IMR-90 (cell line): ENCODE results near the gene FAM20A. TPM values are rescaled to one million over a fixed set of nuclear protein-coding genes. Genes with fewer than 3 reads are reported as not detected.

Experiments used
- ATAC-seq: fragments of 200-7000 bp; cut with Tn5 transposase; 2 replicates; pipeline ENCODE4 v1.9.1; 2020; ENCODE audit warnings: low read depth, mild to moderate bottlenecking, moderate library complexity
- BruUV-seq: library from RNA; stranded (reverse); fragments of 400-500 nt; replicated peaks from 2 replicates; lab custom pipeline; 2021; lab: Mats Ljungman, UMichigan
- CTCF ChIA-PET: fragments of 300-600 bp; formaldehyde crosslinking; extraction: SDS; loops from one replicate; lab custom pipeline; 2021; ENCODE audit warnings: antibody characterized with exemption; lab: Yijun Ruan, JAX
- POLR2A ChIA-PET: fragments of 300-600 bp; sonication (Branson Sonifier 250); formaldehyde crosslinking; loops from one replicate; lab custom pipeline; 2022; ENCODE audit warnings: antibody characterized with exemption; ENCODE audit not compliant: unreplicated experiment; lab: Charles Lee
- DNase-seq: peaks from one replicate; pipeline ENCODE4 v3.0.0; 2013
- H2AFZ ChIP-seq: replicated peaks from 2 replicates; pipeline ENCODE3; 2013; ENCODE audit warnings: low read length, mild to moderate bottlenecking; ENCODE audit not compliant: poor library complexity
- H2AK5ac ChIP-seq: 2 replicates; pipeline ENCODE4 v1.6.1; 2013; ENCODE audit warnings: low read depth, low read length, inconsistent platforms
- H2AK9ac ChIP-seq: replicated peaks from 2 replicates; pipeline ENCODE3; 2013; ENCODE audit warnings: mild to moderate bottlenecking, low read depth, low read length, moderate library complexity; ENCODE audit not compliant: poor library complexity
- H2BK120ac ChIP-seq: 2 replicates; pipeline ENCODE4 v1.6.1; 2013; ENCODE audit warnings: low read depth, low read length, inconsistent platforms
- H2BK15ac ChIP-seq: 3 replicates; pipeline ENCODE4 v1.6.1; 2013; ENCODE audit warnings: low read depth, low read length, inconsistent platforms
- H2BK20ac ChIP-seq: 2 replicates; pipeline ENCODE4 v1.6.1; 2013; ENCODE audit warnings: low read depth, mild to moderate bottlenecking, inconsistent platforms, low read length, moderate library complexity
- H2BK5ac ChIP-seq: 2 replicates; pipeline ENCODE4 v1.6.1; 2013; ENCODE audit warnings: mild to moderate bottlenecking, low read depth, low read length, inconsistent platforms; ENCODE audit not compliant: poor library complexity, severe bottlenecking
- H3K14ac ChIP-seq: replicated peaks from 2 replicates; pipeline ENCODE4 v1.6.1; 2013; ENCODE audit warnings: low read depth, low read length, inconsistent platforms
- H3K18ac ChIP-seq: 2 replicates; pipeline ENCODE4 v1.6.1; 2013; ENCODE audit warnings: low read depth, low read length, control low read depth
- H3K23ac ChIP-seq: 2 replicates; pipeline ENCODE4 v1.6.1; 2013; ENCODE audit warnings: low read depth, low read length, inconsistent platforms
- H3K27ac ChIP-seq: 2 replicates; pipeline ENCODE4 v1.5.1; 2013; ENCODE audit warnings: mild to moderate bottlenecking, control low read depth, low read length; ENCODE audit not compliant: insufficient read depth
- H3K27me3 ChIP-seq: 2 replicates; pipeline ENCODE4 v1.6.1; 2013; ENCODE audit warnings: low read length; ENCODE audit not compliant: control insufficient read depth, insufficient read depth
- H3K36me3 ChIP-seq: 2 replicates; pipeline ENCODE4 v1.6.1; 2013; ENCODE audit warnings: low read length, mixed read lengths; ENCODE audit not compliant: control insufficient read depth, insufficient read depth
- H3K4ac ChIP-seq: 2 replicates; pipeline ENCODE4 v1.6.1; 2013; ENCODE audit warnings: low read depth, low read length, inconsistent platforms
- H3K4me1 ChIP-seq: 2 replicates; pipeline ENCODE4 v1.6.1; 2013; ENCODE audit warnings: low read length, mixed read lengths; ENCODE audit not compliant: control insufficient read depth, insufficient read depth
- H3K4me2 ChIP-seq: 2 replicates; pipeline ENCODE4 v1.6.1; 2013; ENCODE audit warnings: low read depth, mild to moderate bottlenecking, control low read depth, low read length, moderate library complexity
- H3K4me3 ChIP-seq: 2 replicates; pipeline ENCODE4 v1.5.1; 2013; ENCODE audit warnings: low read depth, mild to moderate bottlenecking, control low read depth, low read length, moderate library complexity; ENCODE audit not compliant: insufficient read depth
- H3K56ac ChIP-seq: 2 replicates; pipeline ENCODE4 v1.6.1; 2013; ENCODE audit warnings: low read length, inconsistent platforms; ENCODE audit not compliant: insufficient read depth; ENCODE audit errors: extremely low read depth
- H3K79me1 ChIP-seq, 2 experiments: 2 replicates each; pipeline ENCODE4 v1.6.1; 2013; ENCODE audit warnings: low read length in 2 of 2, inconsistent platforms in 1 of 2, low read depth in 1 of 2
- H3K9ac ChIP-seq: 2 replicates; pipeline ENCODE4 v1.6.1; 2013; ENCODE audit warnings: low read depth, low read length, control low read depth
- H3K9me1 ChIP-seq: 2 replicates; pipeline ENCODE4 v1.6.1; 2013; ENCODE audit warnings: low read length, inconsistent platforms; ENCODE audit not compliant: insufficient read depth
- H3K9me3 ChIP-seq: 2 replicates; pipeline ENCODE4 v1.6.1; 2013; ENCODE audit warnings: low read length; ENCODE audit not compliant: control insufficient read depth, insufficient read depth
- H4K20me1 ChIP-seq: 2 replicates; pipeline ENCODE4 v1.6.1; 2013; ENCODE audit warnings: low read length, inconsistent platforms; ENCODE audit not compliant: insufficient read depth
- H4K5ac ChIP-seq: 2 replicates; pipeline ENCODE4 v1.6.1; 2013; ENCODE audit warnings: mild to moderate bottlenecking, low read depth, low read length, control low read depth
- H4K8ac ChIP-seq, 2 experiments: 2 replicates each; pipeline ENCODE4 v1.6.1; 2013; ENCODE audit warnings: low read depth in 2 of 2, low read length in 2 of 2, control low read depth in 1 of 2, inconsistent platforms in 1 of 2
- H4K91ac ChIP-seq: 2 replicates; pipeline ENCODE4 v1.6.1; 2013; ENCODE audit warnings: low read depth, low read length, inconsistent platforms; ENCODE audit not compliant: insufficient read depth
- BHLHE40 ChIP-seq: fragments of 150-350 bp; IDR thresholded peaks from 2 replicates; pipeline ENCODE4 v1.6.1; 2016; ENCODE audit warnings: mild to moderate bottlenecking, low read depth, low read length
- CEBPB ChIP-seq: IDR thresholded peaks from 2 replicates; pipeline ENCODE4 v1.6.1; 2012; ENCODE audit warnings: low read depth, low read length, improper control_type of control experiment
- CHD1 ChIP-seq: IDR thresholded peaks from 2 replicates; pipeline ENCODE4 v1.6.1; 2012; ENCODE audit warnings: low read depth, low read length, improper control_type of control experiment
- FOS ChIP-seq: fragments of 150-350 bp; IDR thresholded peaks from 2 replicates; pipeline ENCODE4 v1.6.1; 2016; ENCODE audit warnings: low read depth, low read length
- MAFK ChIP-seq: IDR thresholded peaks from 2 replicates; pipeline ENCODE4 v1.6.1; 2012; ENCODE audit warnings: low read depth, low read length, improper control_type of control experiment
- MAZ ChIP-seq: IDR thresholded peaks from 2 replicates; pipeline ENCODE4 v1.6.1; 2012; ENCODE audit warnings: low read depth, mild to moderate bottlenecking, low read length, improper control_type of control experiment, moderate library complexity, borderline replicate concordance
- MXI1 ChIP-seq: IDR thresholded peaks from 2 replicates; pipeline ENCODE4 v1.6.1; 2012; ENCODE audit warnings: low read depth, mild to moderate bottlenecking, low read length, moderate library complexity, borderline replicate concordance
- NFE2L2 ChIP-seq: fragments of 150-350 bp; IDR thresholded peaks from 2 replicates; pipeline ENCODE4 v1.6.1; 2016; ENCODE audit warnings: low read depth, mild to moderate bottlenecking, low read length
- POLR2A ChIP-seq: IDR thresholded peaks from 2 replicates; pipeline ENCODE4 v1.6.1; 2012; ENCODE audit warnings: mild to moderate bottlenecking, low read depth, low read length
- RAD21 ChIP-seq: IDR thresholded peaks from 2 replicates; pipeline ENCODE4 v1.6.1; 2012; ENCODE audit warnings: low read length, improper control_type of control experiment
- RCOR1 ChIP-seq: IDR thresholded peaks from 2 replicates; pipeline ENCODE4 v1.6.1; 2012; ENCODE audit warnings: mild to moderate bottlenecking, low read length, improper control_type of control experiment; ENCODE audit not compliant: insufficient replicate concordance
- RFX5 ChIP-seq: IDR thresholded peaks from 2 replicates; pipeline ENCODE4 v1.8.0; 2012; ENCODE audit warnings: low read depth, mild to moderate bottlenecking, low read length, moderate library complexity
- SMC3 ChIP-seq: fragments of 150-350 bp; IDR thresholded peaks from 2 replicates; pipeline ENCODE4 v1.6.1; 2016; ENCODE audit warnings: low read depth, mild to moderate bottlenecking, antibody characterized with exemption, low read length, moderate library complexity
- USF2 ChIP-seq: fragments of 150-350 bp; IDR thresholded peaks from 2 replicates; pipeline ENCODE4 v1.6.1; 2017; ENCODE audit warnings: mild to moderate bottlenecking, antibody characterized with exemption, low read length, low read depth
- WGBS, 2 experiments: methylation state at CpG; one replicate each; pipeline versions ENCODE4 v1.1.5 to v1.1.7; 2013; ENCODE audit warnings: missing lambda C conversion rate in 2 of 2; ENCODE audit not compliant: insufficient read length in 1 of 2; ENCODE audit errors: extremely low coverage in 2 of 2; 5-methylcytosine and 5-hydroxymethylcytosine counted together
- dilution Hi-C: fragments of 300-500 bp; cut with HindIII; formaldehyde crosslinking; loops from one replicate; pipeline ENCODE4 v1.14.3; 2018; ENCODE audit warnings: low sequenced_read_pairs; ENCODE audit not compliant: unreplicated experiment
- in situ Hi-C: fragments of 300-500 bp; cut with MboI; formaldehyde crosslinking; loops from 3 replicates; pipeline ENCODE4 v1.14.3; 2019; ENCODE audit warnings: low sequenced_read_pairs, inconsistent platforms, mixed read lengths
- intact Hi-C: fragments of 100-400 bp; cut with micrococcal nuclease; formaldehyde crosslinking; loops from 2 replicates; pipeline ENCODE4 v1.10.0; 2022
- polyA plus RNA-seq, 3 experiments: library from polyadenylated mRNA; depleted of rRNA; stranded (reverse); fragments of >200 nt; gene quantifications; 2 replicates each; pipeline ENCODE4 v1.2.3, GENCODE V29; 2012; ENCODE audit warnings: low replicate concordance in 1 of 3
- total RNA-seq: library from RNA; depleted of rRNA; stranded (reverse); fragments of >200 nt; gene quantifications from 2 replicates; pipeline ENCODE4 v1.2.3, GENCODE V29; 2012
- TF ChIP-seq, protein P1 (sequence below): conservative IDR thresholded peaks from 2 replicates; pipeline ENCODE4 v1.5.1; 2012; ENCODE audit warnings: mild to moderate bottlenecking, low read depth, low read length, improper control_type of control experiment
- TF ChIP-seq, protein P2 (sequence below): fragments of 150-350 bp; IDR thresholded peaks from 2 replicates; pipeline ENCODE4 v1.6.1; 2016; ENCODE audit warnings: low read depth, mild to moderate bottlenecking, low read length, moderate library complexity, borderline replicate concordance

The FAM20A gene
- total and polyA plus RNA-seq, 2 of the 4 experiments (the other 2 are of a cell fraction): not detected

GRCh38 chr17:68634345-68634876, 33.2 kb upstream of the FAM20A start:
- intact Hi-C loops (no loop called here), dilution Hi-C loops (no loop called here), in situ Hi-C loops (no loop called here)
- Histone ChIP-seq H3K9me1 (no peaks in the 10 kb centered on the region), H3K4me3 (no peak overlapping the region), H2AFZ (no peak overlapping the region), H3K23ac (no peak overlapping the region), H4K91ac (no peak overlapping the region), H3K79me1 (no peaks in the 10 kb centered on the region), H3K4ac (no peak overlapping the region), H4K5ac (no peak overlapping the region), H2AK5ac (no peak overlapping the region), H2BK120ac (no peak overlapping the region), H3K9me3 (no peaks in the 10 kb centered on the region), H2BK20ac (no peak overlapping the region), H2BK5ac (no peak overlapping the region), H3K36me3 (no peaks in the 10 kb centered on the region), H3K9ac (no peak overlapping the region), H3K27ac (no peak overlapping the region), H3K4me1 (no peaks in the 10 kb centered on the region), H3K4me2 (no peak overlapping the region), H3K27me3 (no peaks in the 10 kb centered on the region), H4K8ac (no peak overlapping the region), H2AK9ac (no peak overlapping the region), H3K14ac (no peak overlapping the region), H2BK15ac (no peak overlapping the region), H4K20me1 (no peaks in the 10 kb centered on the region), H3K18ac (no peak overlapping the region), H3K56ac (no peak overlapping the region)
- DNase-seq (no peak), ATAC-seq (no peak)
- CTCF ChIA-PET: no interaction called here
- BruUV-seq: no TSS peak
- POLR2A ChIA-PET: no interaction called here
- no peak for TF ChIP-seq USF2
- no peak for TF ChIP-seq POLR2A
- no peak for TF ChIP-seq CEBPB
- no peak for TF ChIP-seq MAFK
- TF ChIP-seq RCOR1: no peak
- TF ChIP-seq, protein P1, sequence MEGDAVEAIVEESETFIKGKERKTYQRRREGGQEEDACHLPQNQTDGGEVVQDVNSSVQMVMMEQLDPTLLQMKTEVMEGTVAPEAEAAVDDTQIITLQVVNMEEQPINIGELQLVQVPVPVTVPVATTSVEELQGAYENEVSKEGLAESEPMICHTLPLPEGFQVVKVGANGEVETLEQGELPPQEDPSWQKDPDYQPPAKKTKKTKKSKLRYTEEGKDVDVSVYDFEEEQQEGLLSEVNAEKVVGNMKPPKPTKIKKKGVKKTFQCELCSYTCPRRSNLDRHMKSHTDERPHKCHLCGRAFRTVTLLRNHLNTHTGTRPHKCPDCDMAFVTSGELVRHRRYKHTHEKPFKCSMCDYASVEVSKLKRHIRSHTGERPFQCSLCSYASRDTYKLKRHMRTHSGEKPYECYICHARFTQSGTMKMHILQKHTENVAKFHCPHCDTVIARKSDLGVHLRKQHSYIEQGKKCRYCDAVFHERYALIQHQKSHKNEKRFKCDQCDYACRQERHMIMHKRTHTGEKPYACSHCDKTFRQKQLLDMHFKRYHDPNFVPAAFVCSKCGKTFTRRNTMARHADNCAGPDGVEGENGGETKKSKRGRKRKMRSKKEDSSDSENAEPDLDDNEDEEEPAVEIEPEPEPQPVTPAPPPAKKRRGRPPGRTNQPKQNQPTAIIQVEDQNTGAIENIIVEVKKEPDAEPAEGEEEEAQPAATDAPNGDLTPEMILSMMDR: no peak
- TF ChIP-seq SMC3: no peak
- no peak for TF ChIP-seq RAD21
- TF ChIP-seq RFX5: no peak
- no peak for TF ChIP-seq NFE2L2
- no peak for TF ChIP-seq MXI1
- TF ChIP-seq BHLHE40: no peak
- no peak for TF ChIP-seq CHD1
- TF ChIP-seq FOS: no peak
- TF ChIP-seq, protein P2, sequence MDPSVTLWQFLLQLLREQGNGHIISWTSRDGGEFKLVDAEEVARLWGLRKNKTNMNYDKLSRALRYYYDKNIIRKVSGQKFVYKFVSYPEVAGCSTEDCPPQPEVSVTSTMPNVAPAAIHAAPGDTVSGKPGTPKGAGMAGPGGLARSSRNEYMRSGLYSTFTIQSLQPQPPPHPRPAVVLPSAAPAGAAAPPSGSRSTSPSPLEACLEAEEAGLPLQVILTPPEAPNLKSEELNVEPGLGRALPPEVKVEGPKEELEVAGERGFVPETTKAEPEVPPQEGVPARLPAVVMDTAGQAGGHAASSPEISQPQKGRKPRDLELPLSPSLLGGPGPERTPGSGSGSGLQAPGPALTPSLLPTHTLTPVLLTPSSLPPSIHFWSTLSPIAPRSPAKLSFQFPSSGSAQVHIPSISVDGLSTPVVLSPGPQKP: no peak
- no peak for TF ChIP-seq MAZ
- 48% methylated on average over 3 of the region's 10 CpGs; no CpG with 5 or more reads in 1 of the 2 experiments for WGBS, 2 experiments
